Osteocyte (in vitro differentiated cells): Measurements from ENCODE around the gene DPH2. TPM values are rescaled to one million over a fixed set of nuclear protein-coding genes. Genes with fewer than 3 reads are reported as not detected.
A peak's percentile ranks its signal among the peaks of the same experiment; 100 is the strongest.

Source experiments
- DNase-seq: peaks from one replicate; pipeline ENCODE4 v3.0.0; 2021; ENCODE audit warnings: mixed read lengths; ENCODE audit not compliant: unreplicated experiment; ENCODE audit errors: extremely low spot score
- H3K27ac Mint-ChIP-seq: one replicate; pipeline ENCODE4 v1.8.0; 2021; ENCODE audit warnings: mild to moderate bottlenecking, mixed read lengths; ENCODE audit not compliant: unreplicated experiment
- H3K27me3 Mint-ChIP-seq: one replicate; pipeline ENCODE4 v1.8.0; 2021; ENCODE audit warnings: mixed read lengths; ENCODE audit not compliant: unreplicated experiment
- H3K36me3 Mint-ChIP-seq: one replicate; pipeline ENCODE4 v1.8.0; 2021; ENCODE audit warnings: mixed read lengths; ENCODE audit not compliant: unreplicated experiment
- H3K4me1 Mint-ChIP-seq: one replicate; pipeline ENCODE4 v1.8.0; 2021; ENCODE audit warnings: mixed read lengths; ENCODE audit not compliant: unreplicated experiment
- H3K4me3 Mint-ChIP-seq: one replicate; pipeline ENCODE4 v1.8.0; 2021; ENCODE audit warnings: mild to moderate bottlenecking, moderate library complexity, mixed read lengths; ENCODE audit not compliant: unreplicated experiment
- H3K9me3 Mint-ChIP-seq: one replicate; pipeline ENCODE4 v1.8.0; 2021; ENCODE audit warnings: mixed read lengths; ENCODE audit not compliant: unreplicated experiment
- CTCF ChIP-seq: fragments of 200-600 bp; sonication (generic); IDR thresholded peaks from 2 replicates; pipeline ENCODE4 v1.5.0; 2021; ENCODE audit warnings: antibody characterized with exemption, mild to moderate bottlenecking, moderate library complexity
- total RNA-seq: library from RNA; stranded (reverse); gene quantifications from 2 replicates; pipeline ENCODE4 v1.2.1, GENCODE V29; 2021

Gene DPH2
- total RNA-seq, 1 donor from 2014 or later = 22.4 TPM

GRCh38 chr1:43930168-43930948, 39.5 kb upstream of the DPH2 start:
- Mint-ChIP-seq H3K36me3 (peaks cover 12% of the 10 kb centered on the region), H3K4me1 (peaks cover 24% of the 10 kb centered on the region), H3K9me3 (no peaks in the 10 kb centered on the region), H3K27ac (peak overlapping the region; percentile 65), H3K4me3 (no peak overlapping the region), H3K27me3 (no peaks in the 10 kb centered on the region)
- DNase-seq = no peak
- TF ChIP-seq CTCF = peak; percentile 30

- peaks cover 24% of the 10 kb centered on the region for H3K4me1 Mint-ChIP-seq
Observed at GRCh38 chr1:43930949-43931275, 38.9 kb upstream of the DPH2 start.

GRCh38 chr1:43931711-43932660, 37.8 kb upstream of the DPH2 start:
- no peak overlapping the region for H3K27ac Mint-ChIP-seq
- H3K4me3 Mint-ChIP-seq = peak overlapping the region; percentile 67
- DNase-seq = no peak
- H3K27me3 Mint-ChIP-seq = no peaks in the 10 kb centered on the region
- H3K9me3 Mint-ChIP-seq = no peaks in the 10 kb centered on the region
- TF ChIP-seq CTCF = no peak
- H3K4me1 Mint-ChIP-seq = peaks cover 27% of the 10 kb centered on the region
- H3K36me3 Mint-ChIP-seq = peaks cover 4% of the 10 kb centered on the region

More at GRCh38 chr1:43930949-43931275, 38.9 kb upstream of the DPH2 start:
- DNase-seq = no peak
- Mint-ChIP-seq H3K27me3 (no peaks in the 10 kb centered on the region), H3K4me3 (no peak overlapping the region), H3K36me3 (peaks cover 8% of the 10 kb centered on the region), H3K27ac (no peak overlapping the region), H3K9me3 (no peaks in the 10 kb centered on the region)
- TF ChIP-seq CTCF = no peak

GRCh38 chr1:43932786-43933385, 36.9 kb upstream of the DPH2 start:
- H3K27ac Mint-ChIP-seq = peak overlapping the region; percentile 54
- H3K9me3 Mint-ChIP-seq = no peaks in the 10 kb centered on the region
- peak overlapping the region; percentile 67 for H3K4me3 Mint-ChIP-seq
- no peak for DNase-seq
- peaks cover 27% of the 10 kb centered on the region for H3K4me1 Mint-ChIP-seq
- no peaks in the 10 kb centered on the region for H3K27me3 Mint-ChIP-seq
- no peak for TF ChIP-seq CTCF
- peaks cover 4% of the 10 kb centered on the region for H3K36me3 Mint-ChIP-seq
